Stimulated activated CD8-positive, alpha-beta memory T cell treated with anti-CD3 and anti-CD28 coated beads, Interleukin-12 subunit alpha, Interleukin-12 subunit beta, amount 100 ng/mL, for 1 hour (primary cell): ENCODE results near the gene PIP5KL1.

Experiments
- DNase-seq: peaks from one replicate; pipeline ENCODE4 v3.0.0-alpha.2; 2020; ENCODE audit warnings: low read depth

Gene PIP5KL1

GRCh38 chr9:127968042-127968441 is 37.5 kb upstream of the PIP5KL1 start:
- no peak for DNase-seq

GRCh38 chr9:127967151-127967809 is 36.7 kb upstream of the PIP5KL1 start:
- no peak for DNase-seq

- no peak for DNase-seq
Observed at GRCh38 chr9:127966416-127967150, 36.0 kb upstream of the PIP5KL1 start.

- no peak for DNase-seq
Observed at GRCh38 chr9:127965953-127966352, 35.4 kb upstream of the PIP5KL1 start.

- DNase-seq = no peak
Observed at GRCh38 chr9:127963359-127964064, 32.9 kb upstream of the PIP5KL1 start.

- DNase-seq = no peak
Observed at GRCh38 chr9:127963041-127963358, 32.4 kb upstream of the PIP5KL1 start.

- no peak for DNase-seq
Observed at GRCh38 chr9:127962278-127962677, 31.7 kb upstream of the PIP5KL1 start.

- no peak for DNase-seq
Observed at GRCh38 chr9:127961613-127962155, 31.1 kb upstream of the PIP5KL1 start.

GRCh38 chr9:127961155-127961490 is 30.5 kb upstream of the PIP5KL1 start:
- DNase-seq = no peak

- DNase-seq = no peak
Observed at GRCh38 chr9:127960410-127961154, 30.0 kb upstream of the PIP5KL1 start.

- no peak for DNase-seq
Observed at GRCh38 chr9:127959841-127960409, 29.3 kb upstream of the PIP5KL1 start.

GRCh38 chr9:127959398-127959797 is 28.8 kb upstream of the PIP5KL1 start:
- DNase-seq = no peak

GRCh38 chr9:127958728-127959127 is 28.2 kb upstream of the PIP5KL1 start:
- DNase-seq = no peak

GRCh38 chr9:127955294-127956015 is 24.9 kb upstream of the PIP5KL1 start:
- DNase-seq = peak; percentile 76

- DNase-seq = no peak
Observed at GRCh38 chr9:127954831-127955293, 24.3 kb upstream of the PIP5KL1 start.

GRCh38 chr9:127953768-127954505 is 23.4 kb upstream of the PIP5KL1 start:
- no peak for DNase-seq

- no peak for DNase-seq
Observed at GRCh38 chr9:127953154-127953553, 22.6 kb upstream of the PIP5KL1 start.

- no peak for DNase-seq
Observed at GRCh38 chr9:127950513-127951289, 20.1 kb upstream of the PIP5KL1 start.

- no peak for DNase-seq
Observed at GRCh38 chr9:127949827-127950512, 19.4 kb upstream of the PIP5KL1 start.
